GM12874 (cell line): ENCODE results near the gene CALML3.

Experiments used
- CTCF ChIP-seq: IDR thresholded peaks from 2 replicates; pipeline ENCODE4 v1.5.1; 2011; ENCODE audit warnings: low read depth, mild to moderate bottlenecking, control low read depth, low read length, moderate library complexity; ENCODE audit not compliant: insufficient read depth

The CALML3 gene

DNA sequence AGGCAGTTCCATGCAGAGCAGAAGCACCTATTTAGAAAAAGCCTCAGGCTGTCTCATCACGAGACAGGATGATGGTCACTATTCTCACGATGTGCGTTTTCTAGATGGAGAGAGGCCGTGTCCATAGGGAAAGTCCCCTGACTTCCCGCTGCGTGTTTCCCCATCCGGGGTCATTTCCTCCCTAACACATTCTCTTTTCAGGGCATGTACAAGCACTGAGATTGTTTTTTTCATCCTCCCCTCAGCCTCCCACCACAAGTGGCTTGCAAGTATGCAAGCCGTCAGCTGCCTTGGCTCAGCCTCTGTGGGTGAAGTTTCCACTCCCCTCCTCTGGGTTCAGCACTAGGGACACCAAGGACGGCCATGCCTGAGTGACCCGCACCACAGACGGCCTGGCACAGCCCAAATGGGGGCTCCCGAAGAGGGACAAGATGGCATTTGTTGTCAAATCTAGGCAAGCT lies 22.7 kb upstream of the CALML3 start:
- TF ChIP-seq CTCF, result no peak

- no peak for TF ChIP-seq CTCF
Observed at GRCh38 chr10:5502571-5503476, 21.9 kb upstream of the CALML3 start.

DNA sequence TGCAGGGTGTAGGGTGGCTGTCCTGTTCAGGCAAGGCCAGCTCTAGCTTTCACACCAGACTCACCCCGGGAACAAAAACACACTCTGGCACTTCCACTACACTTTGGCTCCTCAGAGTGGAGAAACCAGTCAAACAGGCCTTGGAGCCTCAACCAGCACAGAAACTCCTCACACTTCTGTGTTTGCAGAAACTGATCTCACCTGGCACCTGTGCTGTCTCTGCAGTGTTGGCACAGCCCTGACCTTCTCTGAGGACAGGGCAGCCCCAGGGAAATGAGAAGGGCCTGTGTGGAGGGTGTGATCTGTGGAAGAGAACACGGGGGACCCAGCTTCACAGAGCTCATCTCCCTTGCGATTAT lies 21.3 kb upstream of the CALML3 start:
- TF ChIP-seq CTCF, result no peak

DNA sequence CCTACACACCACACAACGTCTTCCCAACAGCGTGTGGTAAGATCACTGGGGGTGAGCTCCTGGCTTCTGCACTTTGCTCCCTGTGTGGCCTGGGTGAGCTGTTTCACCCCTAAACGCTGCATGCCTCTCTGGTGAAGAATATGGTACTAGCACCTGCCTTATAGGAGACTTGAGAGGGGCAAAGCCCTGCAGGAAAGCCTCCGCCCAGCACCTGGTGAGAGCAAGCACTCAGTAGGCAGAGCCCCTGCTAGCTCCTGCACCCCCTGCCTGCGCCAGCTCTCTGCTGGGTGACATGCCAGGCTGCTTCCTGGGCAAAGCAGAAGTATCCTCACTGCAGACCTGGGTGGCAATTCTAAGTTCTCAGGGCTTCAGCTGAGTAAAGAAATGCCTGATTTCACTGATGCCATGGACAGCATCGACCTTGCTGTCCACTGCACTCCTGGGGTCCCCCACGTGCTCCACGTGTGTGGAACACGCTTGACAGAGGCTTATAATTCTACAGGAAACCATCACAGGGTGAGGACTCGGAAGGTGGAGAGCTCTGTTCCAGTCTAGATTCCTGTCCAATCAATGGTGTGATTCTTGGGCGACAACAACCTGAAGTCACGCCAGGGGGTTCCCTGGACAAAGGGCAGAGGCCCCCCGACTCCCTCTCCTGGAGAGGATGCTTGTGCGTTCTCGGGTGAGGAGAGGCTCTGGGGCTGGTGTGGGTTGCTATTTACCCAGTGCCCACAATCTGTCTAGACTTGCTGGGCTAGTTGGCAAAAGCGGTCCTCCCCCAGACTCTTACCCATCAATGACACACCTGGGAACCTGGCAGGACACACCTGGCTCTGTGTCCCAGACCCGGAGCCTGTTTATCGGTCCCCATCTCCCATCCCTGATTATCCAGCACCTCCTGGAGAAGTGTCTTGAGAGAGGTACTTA lies 20.4 kb upstream of the CALML3 start:
- no peak for TF ChIP-seq CTCF

DNA sequence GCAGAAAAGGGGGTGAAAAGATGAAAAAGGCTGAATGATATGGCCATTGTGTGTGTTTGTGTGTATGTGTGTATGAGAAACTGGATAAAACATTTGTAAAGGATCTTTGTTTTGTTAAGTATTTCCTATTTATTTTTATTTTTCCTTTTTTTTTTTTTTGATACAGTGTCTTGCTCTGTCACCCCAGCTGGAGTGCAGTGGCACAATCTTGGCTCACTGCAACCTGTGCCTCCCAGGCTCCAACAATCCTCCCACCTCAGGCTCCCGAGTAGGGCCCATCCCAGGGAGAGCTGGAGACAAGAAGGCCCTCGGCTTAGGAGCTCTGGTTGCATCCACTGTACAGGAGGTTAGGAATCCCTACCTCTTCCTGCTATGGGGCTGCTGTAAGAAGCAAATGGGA lies 18.5 kb upstream of the CALML3 start:
- no peak for TF ChIP-seq CTCF

- no peak for TF ChIP-seq CTCF
Observed at GRCh38 chr10:5506751-5507648, 17.8 kb upstream of the CALML3 start.
